ENCODE results near the gene DENND1A. TPM values are rescaled to one million over a fixed set of nuclear protein-coding genes. Genes with fewer than 3 reads are reported as not detected.

The DENND1A gene
- total and polyA plus RNA-seq, 12 donors: 7.3 to 36.7 (median 19.6) TPM

DNA sequence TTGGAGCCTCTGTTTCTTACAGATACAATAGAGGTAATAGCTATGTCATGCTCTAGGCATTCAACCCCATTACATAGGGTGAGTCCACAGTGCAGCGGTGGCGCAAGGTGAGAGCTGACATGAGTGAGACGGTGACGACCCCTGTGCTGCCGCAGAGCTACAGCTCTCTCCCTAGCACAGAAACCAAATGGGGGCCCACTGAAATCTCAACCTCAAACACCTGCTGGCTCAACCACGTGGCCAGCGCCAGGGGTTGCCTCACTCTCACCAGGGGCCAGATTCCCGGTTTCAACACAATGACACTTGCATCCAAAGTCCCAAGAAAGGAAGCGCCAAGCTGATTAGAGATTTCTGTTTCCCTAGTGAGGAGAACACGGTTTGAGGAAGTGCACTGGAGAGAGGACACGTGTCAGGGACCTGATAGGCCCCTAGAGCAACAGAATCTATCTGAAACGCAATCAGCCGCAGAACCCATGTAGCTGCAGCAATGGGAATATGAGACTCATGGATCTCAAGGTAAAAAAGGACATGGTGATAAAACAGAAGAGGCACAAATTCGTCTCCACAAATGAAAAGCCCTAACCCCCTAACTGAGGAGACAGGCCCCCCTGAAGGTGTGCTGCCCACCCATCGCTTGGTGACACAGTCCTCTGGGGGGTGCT, 459.7 kb downstream of the DENND1A start:
- no peaks in the 10 kb centered on the region for H3K9me3 ChIP-seq (replicated peaks in 1 of 3)
- no peaks in the 10 kb centered on the region for H3K36me3 ChIP-seq (replicated peaks in 1 of 2)
- intact Hi-C loops (cut with DNase I): no loop called here
- H3K4me3 ChIP-seq: no peak overlapping the region
- peak overlapping the region in 1 of 5 donors; percentile 35 for H3K27ac ChIP-seq
- peak in 1 of 7 donors; percentile 5 for DNase-seq
- no peaks in the 10 kb centered on the region for H3K27me3 ChIP-seq
- WGBS, 4 donors: 74 to 93% (median 83%) methylated on average over 6 to 15 of the region's 15 CpGs
- TF ChIP-seq, protein P1, sequence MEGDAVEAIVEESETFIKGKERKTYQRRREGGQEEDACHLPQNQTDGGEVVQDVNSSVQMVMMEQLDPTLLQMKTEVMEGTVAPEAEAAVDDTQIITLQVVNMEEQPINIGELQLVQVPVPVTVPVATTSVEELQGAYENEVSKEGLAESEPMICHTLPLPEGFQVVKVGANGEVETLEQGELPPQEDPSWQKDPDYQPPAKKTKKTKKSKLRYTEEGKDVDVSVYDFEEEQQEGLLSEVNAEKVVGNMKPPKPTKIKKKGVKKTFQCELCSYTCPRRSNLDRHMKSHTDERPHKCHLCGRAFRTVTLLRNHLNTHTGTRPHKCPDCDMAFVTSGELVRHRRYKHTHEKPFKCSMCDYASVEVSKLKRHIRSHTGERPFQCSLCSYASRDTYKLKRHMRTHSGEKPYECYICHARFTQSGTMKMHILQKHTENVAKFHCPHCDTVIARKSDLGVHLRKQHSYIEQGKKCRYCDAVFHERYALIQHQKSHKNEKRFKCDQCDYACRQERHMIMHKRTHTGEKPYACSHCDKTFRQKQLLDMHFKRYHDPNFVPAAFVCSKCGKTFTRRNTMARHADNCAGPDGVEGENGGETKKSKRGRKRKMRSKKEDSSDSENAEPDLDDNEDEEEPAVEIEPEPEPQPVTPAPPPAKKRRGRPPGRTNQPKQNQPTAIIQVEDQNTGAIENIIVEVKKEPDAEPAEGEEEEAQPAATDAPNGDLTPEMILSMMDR (IDR thresholded peaks at IDR 0.05): no peak
- H3K4me1 ChIP-seq (replicated peaks in 1 of 2): peaks cover 0 to 4% of the 10 kb centered on the region in 2 donors

DNA sequence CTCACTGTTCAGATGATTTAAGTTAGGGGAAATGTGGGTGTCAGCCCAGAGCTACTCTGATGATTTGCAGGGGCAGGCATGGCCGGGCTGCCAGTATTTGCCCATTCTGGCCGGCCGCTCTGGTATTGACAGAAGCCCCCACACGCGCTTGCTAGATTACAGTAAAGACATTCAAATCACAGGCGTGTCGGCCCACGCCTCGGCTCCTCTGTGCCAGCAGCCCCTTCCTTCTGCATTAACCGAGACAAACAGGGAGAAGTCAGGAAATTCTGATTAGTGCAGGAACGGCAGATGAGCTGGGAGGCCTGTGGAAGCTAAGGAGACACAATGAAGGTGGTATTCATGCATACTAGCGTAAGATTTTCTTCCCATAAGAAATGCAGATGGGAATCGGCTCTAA, 460.6 kb downstream of the DENND1A start:
- TF ChIP-seq, protein P1 (IDR thresholded peaks at IDR 0.05): no peak
- TF ChIP-seq POLR2A (IDR thresholded peaks at IDR 0.05): no peak
- Histone ChIP-seq H3K9me3 (replicated peaks in 1 of 3) (no peaks in the 10 kb centered on the region), H3K4me1 (replicated peaks in 1 of 2) (peaks cover 0 to 4% of the 10 kb centered on the region in 2 donors), H3K27ac (peak overlapping the region in 1 of 5 donors; percentile 12), H3K4me3 (no peak overlapping the region), H3K27me3 (no peaks in the 10 kb centered on the region), H3K36me3 (replicated peaks in 1 of 2) (no peaks in the 10 kb centered on the region)
- no peak for DNase-seq
- intact Hi-C loops (cut with DNase I): no loop called here
- 79 to 89% (median 88%) methylated on average over 13 of the region's 13 CpGs for WGBS, 4 donors

DNA sequence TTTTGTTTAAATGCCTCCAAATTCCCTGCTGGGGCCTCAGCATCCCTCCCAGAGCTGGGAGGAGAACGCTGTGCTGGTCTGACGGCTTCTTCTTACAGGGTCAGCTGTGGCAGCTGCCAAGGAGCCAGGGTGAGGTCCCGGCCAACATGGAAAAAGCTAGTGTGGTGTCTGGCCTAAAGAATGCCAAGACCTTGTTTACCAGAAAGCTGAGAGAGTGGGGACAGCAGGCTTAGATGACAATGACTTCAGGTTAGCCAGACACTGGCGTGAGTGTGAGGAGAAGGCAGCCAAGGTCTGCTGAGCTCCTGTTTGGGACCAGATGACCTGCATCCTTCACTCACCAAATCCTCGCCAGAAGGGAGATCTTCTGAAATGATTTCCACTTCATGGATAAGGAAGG, 461.4 kb downstream of the DENND1A start:
- H3K4me1 ChIP-seq (replicated peaks in 1 of 2): peaks cover 0 to 4% of the 10 kb centered on the region in 2 donors
- no peak for TF ChIP-seq POLR2A (IDR thresholded peaks at IDR 0.05)
- TF ChIP-seq, protein P1 (IDR thresholded peaks at IDR 0.05): no peak
- 86 to 89% (median 86%) methylated on average over 4 to 5 of the region's 5 CpGs for WGBS, 4 donors
- H3K27ac ChIP-seq: peak overlapping the region in 1 of 5 donors; percentile 12
- intact Hi-C loops (cut with DNase I): no loop called here
- H3K36me3 ChIP-seq (replicated peaks in 1 of 2): no peaks in the 10 kb centered on the region
- H3K4me3 ChIP-seq: no peak overlapping the region
- H3K9me3 ChIP-seq (replicated peaks in 1 of 3): no peaks in the 10 kb centered on the region
- DNase-seq: no peak
- no peaks in the 10 kb centered on the region for H3K27me3 ChIP-seq

DNA sequence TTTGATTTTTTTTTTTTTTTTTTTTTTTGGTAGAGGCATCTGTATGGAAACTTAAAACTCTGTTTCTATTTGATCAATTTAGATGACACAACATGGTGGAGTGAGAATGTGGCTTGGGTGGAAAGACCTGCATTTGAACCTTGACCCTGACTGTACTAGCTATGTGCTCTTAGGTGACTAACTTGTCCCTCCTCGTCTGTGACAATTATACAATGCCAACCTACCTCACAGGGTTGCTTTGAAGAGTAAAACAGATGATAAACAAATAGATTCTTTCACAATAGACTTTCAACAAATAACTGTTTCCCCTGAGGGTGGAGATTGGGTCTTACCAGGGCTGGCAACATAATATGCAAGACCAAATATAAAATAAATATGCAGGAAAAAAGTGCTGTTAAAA, 464.6 kb downstream of the DENND1A start:
- DNase-seq: no peak
- intact Hi-C loops (cut with DNase I): no loop called here

More for the DNA sequence above, 464.6 kb downstream of the DENND1A start:
- Histone ChIP-seq H3K27me3 (no peaks in the 10 kb centered on the region), H3K4me3 (no peak overlapping the region), H3K9me3 (replicated peaks in 1 of 3) (no peaks in the 10 kb centered on the region), H3K4me1 (replicated peaks in 1 of 2) (peaks cover 0 to 4% of the 10 kb centered on the region in 2 donors), H3K36me3 (replicated peaks in 1 of 2) (no peaks in the 10 kb centered on the region), H3K27ac (no peak overlapping the region)
- TF ChIP-seq, protein P1 (IDR thresholded peaks at IDR 0.05): no peak
- no peak for TF ChIP-seq POLR2A (IDR thresholded peaks at IDR 0.05)
- 47 to 71% (median 51%) methylated on average over 1 of the region's 1 CpG for WGBS, 4 donors

Data from adrenal gland (tissue), 12 donors.